Limb (tissue), 2 donors: ENCODE data around the gene HDAC7.

Experiments used
- DNase-seq, 2 donors: peaks; one replicate each; pipeline ENCODE4 v3.0.0-alpha.2; 2016; ENCODE audit errors: extremely low spot score in 2 of 2

Gene HDAC7

GRCh38 chr12:47779943-47780504, 39.7 kb downstream of the HDAC7 start:
- DNase-seq = no peak

- peak; percentile 85 to 94 for DNase-seq
Observed at GRCh38 chr12:47779301-47779942, 40.3 kb downstream of the HDAC7 start.

GRCh38 chr12:47778881-47779280, 40.8 kb downstream of the HDAC7 start:
- no peak for DNase-seq

- peak in 1 of 2 donors; percentile 31 for DNase-seq
Observed at GRCh38 chr12:47777741-47778558, 41.8 kb downstream of the HDAC7 start.

- no peak for DNase-seq
Observed at GRCh38 chr12:47777151-47777550, 42.6 kb downstream of the HDAC7 start.

GRCh38 chr12:47776471-47777143, 43.1 kb downstream of the HDAC7 start:
- no peak for DNase-seq

GRCh38 chr12:47775100-47775911, 44.4 kb downstream of the HDAC7 start:
- peak in 1 of 2 donors; percentile 28 for DNase-seq

GRCh38 chr12:47774663-47775062, 45.0 kb downstream of the HDAC7 start:
- DNase-seq = no peak

- no peak for DNase-seq
Observed at GRCh38 chr12:47773858-47774580, 45.7 kb downstream of the HDAC7 start.

- peak; percentile 55 to 87 for DNase-seq
Observed at GRCh38 chr12:47773062-47773857, 46.4 kb downstream of the HDAC7 start, which contains the start of gene SLC48A1. Gene SLC48A1, plus strand, starts transcription at chr12:47773238. Its CDS starts 67 bp downstream, at chr12:47773305.

GRCh38 chr12:47772738-47773061, 47.0 kb downstream of the HDAC7 start:
- no peak for DNase-seq

GRCh38 chr12:47772094-47772660, 47.5 kb downstream of the HDAC7 start:
- DNase-seq = no peak

- no peak for DNase-seq
Observed at GRCh38 chr12:47771304-47771703, 48.4 kb downstream of the HDAC7 start.

- DNase-seq = no peak
Observed at GRCh38 chr12:47770086-47770726, 49.5 kb downstream of the HDAC7 start.

- no peak for DNase-seq
Observed at GRCh38 chr12:47769234-47770085, 50.2 kb downstream of the HDAC7 start.

GRCh38 chr12:47768323-47768811, 51.3 kb downstream of the HDAC7 start:
- DNase-seq = no peak

- no peak for DNase-seq
Observed at GRCh38 chr12:47767216-47767724, 52.4 kb downstream of the HDAC7 start.
